Left lung (tissue), 10 donors: ENCODE measurements around the gene SMARCA4. TPM values are rescaled to one million over a fixed set of nuclear protein-coding genes. Genes with fewer than 3 reads are reported as not detected.

Experiments
- ATAC-seq: fragments of 200-7000 bp; cut with Tn5 transposase; one replicate; pipeline ENCODE4 v1.9.1; 2020; ENCODE audit warnings: moderate library complexity
- DNase-seq, 4 donors: peaks; one replicate each; pipeline ENCODE4 v3.0.0-alpha.2; 2013 to 2020
- H3K27ac ChIP-seq, 2 donors: fragments of 200-600 bp; sonication (generic) in 1 of 2; one replicate each; pipeline versions ENCODE4 v1.5.0 to v1.8.0; 2020 to 2021
- H3K27me3 ChIP-seq, 2 donors: fragments of 200-600 bp; sonication (generic) in 1 of 2; one replicate each; pipeline versions ENCODE4 v1.5.0 to v1.8.0; 2020 to 2021
- H3K36me3 ChIP-seq, 2 donors: fragments of 200-600 bp; sonication (generic) in 1 of 2; one replicate each; pipeline versions ENCODE4 v1.5.0 to v1.8.0; 2020 to 2021
- H3K4me1 ChIP-seq, 2 donors: fragments of 200-600 bp; one replicate each; pipeline ENCODE4 v1.8.0; 2021
- H3K4me3 ChIP-seq, 2 donors: fragments of 200-600 bp; sonication (generic) in 1 of 2; one replicate each; pipeline versions ENCODE4 v1.5.0 to v1.8.0; 2020 to 2021; ENCODE audit warnings: mild to moderate bottlenecking in 1 of 2
- H3K9me3 ChIP-seq, 2 donors: fragments of 200-600 bp; sonication (generic) in 1 of 2; one replicate each; pipeline versions ENCODE4 v1.5.0 to v1.8.0; 2020 to 2021
- CTCF ChIP-seq, 2 donors: fragments of 200-600 bp; sonication (generic) in 1 of 2; IDR thresholded peaks; one replicate each; pipeline versions ENCODE4 v1.5.0 to v1.8.0; 2021; ENCODE audit warnings: antibody characterized with exemption in 2 of 2
- intact Hi-C, 2 donors: fragments of 100-400 bp; cut with DNase I; formaldehyde crosslinking; loops; one replicate each; pipeline versions ENCODE4 v1.11.2 to v1.14.2; 2022
- polyA plus RNA-seq, 6 donors: library from polyadenylated mRNA; unstranded; fragments of 120-200 nt; gene quantifications; one replicate each; pipeline ENCODE4 v1.2.1, GENCODE V29; 2013; ENCODE audit not compliant: insufficient read length in 6 of 6
- total RNA-seq, 2 donors: library from RNA; stranded (reverse); fragmentation: NEBNext Ultra II Directional; extraction: Animal tissue kit (Norgen Biotek cat#: 25700); gene quantifications; one replicate each; pipeline ENCODE4 v1.2.1, GENCODE V29; 2021
- donor health status: DM: no; HTN: yes; CAD: no.
- donor health status: DM: no; HTN: no; CAD: no.

Gene SMARCA4
- total and polyA plus RNA-seq, 8 donors, result 98.3 to 168 (median 151) TPM

- peak overlapping the region in 1 of 2 donors; percentile 83 for H3K4me3 ChIP-seq
- H3K9me3 ChIP-seq, result no peaks in the 10 kb centered on the region
- intact Hi-C loops, result no loop called here
- H3K27ac ChIP-seq, result peak overlapping the region in 1 of 2 donors; percentile 10
- H3K27me3 ChIP-seq, result no peaks in the 10 kb centered on the region
- ATAC-seq (no peak), DNase-seq (no peak)
- H3K4me1 ChIP-seq, result peaks cover 17 to 48% of the 10 kb centered on the region in 2 donors
- TF ChIP-seq CTCF (IDR thresholded peaks at IDR 0.05), result no peak
- no peaks in the 10 kb centered on the region for H3K36me3 ChIP-seq
These were observed 2.0 kb downstream of the SMARCA4 start for GRCh38 chr19:10962863-10963262.

GRCh38 chr19:10963865-10964264, 3.0 kb downstream of the SMARCA4 start:
- Histone ChIP-seq H3K36me3 (no peaks in the 10 kb centered on the region), H3K4me1 (peaks cover 17 to 55% of the 10 kb centered on the region in 2 donors), H3K27ac (peak overlapping the region; percentile 15 to 16), H3K4me3 (no peak overlapping the region), H3K27me3 (no peaks in the 10 kb centered on the region), H3K9me3 (no peaks in the 10 kb centered on the region)
- DNase-seq (no peak), ATAC-seq (no peak)
- TF ChIP-seq CTCF (IDR thresholded peaks at IDR 0.05), result no peak
- intact Hi-C loops, result no loop called here

DNA sequence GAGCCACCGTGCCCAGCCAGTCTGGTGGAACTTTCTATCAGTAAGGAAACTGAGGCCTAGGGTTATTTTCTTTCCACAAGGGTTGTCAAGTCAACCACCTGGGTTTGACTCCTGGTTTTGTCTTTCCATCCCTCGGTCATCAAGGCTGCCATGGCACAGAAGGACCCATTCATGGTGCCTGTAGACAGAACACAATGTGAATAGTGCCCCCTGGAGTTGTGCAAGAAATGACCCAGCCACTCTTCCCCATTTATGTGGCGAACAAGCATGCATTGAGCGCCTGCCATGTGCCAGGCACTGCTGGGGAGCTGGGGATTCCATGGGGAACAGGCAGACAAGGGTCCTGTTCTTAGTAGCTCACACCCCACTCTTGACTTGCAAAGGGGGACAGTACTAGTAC, 4.1 kb downstream of the SMARCA4 start:
- intact Hi-C loops, result no loop called here
- Histone ChIP-seq H3K36me3 (no peaks in the 10 kb centered on the region), H3K4me1 (peaks cover 13 to 47% of the 10 kb centered on the region in 2 donors), H3K9me3 (no peaks in the 10 kb centered on the region), H3K27me3 (no peaks in the 10 kb centered on the region), H3K27ac (no peak overlapping the region), H3K4me3 (no peak overlapping the region)
- ATAC-seq, result no peak
- DNase-seq, result no peak
- no peak for TF ChIP-seq CTCF (IDR thresholded peaks at IDR 0.05)

DNA sequence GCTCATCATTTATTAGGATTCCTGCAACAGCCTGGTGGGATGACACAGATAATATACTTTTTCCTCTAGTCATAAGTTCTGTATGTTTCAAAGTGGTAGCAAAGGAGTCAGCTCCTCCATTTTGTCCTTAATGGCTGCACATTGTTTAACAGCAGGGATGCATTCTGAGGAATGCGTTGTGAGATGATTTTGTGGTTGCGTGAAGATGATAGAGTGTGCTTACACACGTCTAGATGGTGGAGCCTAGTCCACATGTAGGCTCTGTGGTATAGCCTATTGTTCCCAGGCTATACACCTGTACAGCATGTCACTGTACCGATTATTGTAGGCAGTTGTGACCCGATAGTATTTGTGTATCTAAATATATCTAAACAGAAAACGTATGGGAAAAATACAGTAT, 4.6 kb downstream of the SMARCA4 start:
- no peak for ATAC-seq
- no peak for DNase-seq
- no peak overlapping the region for H3K4me3 ChIP-seq
- no peak for TF ChIP-seq CTCF (IDR thresholded peaks at IDR 0.05)
- H3K4me1 ChIP-seq, result peaks cover 10 to 43% of the 10 kb centered on the region in 2 donors
- H3K27ac ChIP-seq, result no peak overlapping the region
- intact Hi-C loops, result no loop called here
- H3K27me3 ChIP-seq, result no peaks in the 10 kb centered on the region
- H3K36me3 ChIP-seq, result no peaks in the 10 kb centered on the region
- H3K9me3 ChIP-seq, result no peaks in the 10 kb centered on the region

DNA sequence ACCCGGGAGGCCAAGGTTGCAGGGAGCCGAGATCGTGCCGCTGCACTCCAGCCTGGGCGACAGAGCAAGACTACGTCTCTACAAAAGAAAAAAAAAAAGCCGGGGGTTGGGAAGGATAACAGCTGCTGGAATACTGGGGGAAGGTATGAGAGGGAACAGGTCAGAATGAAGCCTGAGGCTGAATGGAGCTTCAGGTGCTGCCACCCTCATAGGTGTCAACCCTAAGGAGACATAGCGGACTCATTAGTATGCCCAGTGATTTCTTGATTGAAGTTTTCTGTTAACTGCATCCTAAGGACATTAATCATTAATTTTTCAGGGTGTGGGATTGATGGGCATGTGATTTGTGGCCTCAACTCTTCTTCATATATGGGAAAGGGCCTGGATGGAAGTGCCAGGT, 6.0 kb downstream of the SMARCA4 start:
- ATAC-seq, result no peak
- TF ChIP-seq CTCF (IDR thresholded peaks at IDR 0.05), result no peak
- Histone ChIP-seq H3K4me1 (peaks cover 10 to 40% of the 10 kb centered on the region in 2 donors), H3K27ac (no peak overlapping the region), H3K36me3 (no peaks in the 10 kb centered on the region), H3K9me3 (no peaks in the 10 kb centered on the region), H3K27me3 (no peaks in the 10 kb centered on the region), H3K4me3 (no peak overlapping the region)
- intact Hi-C loops, result no loop called here
- DNase-seq, result no peak
